ENCODE results near the gene YPEL5. TPM values are rescaled to one million over a fixed set of nuclear protein-coding genes. Genes with fewer than 3 reads are reported as not detected.

Gene YPEL5
- total RNA-seq, 1 experiment from 2014 or later = 27.1 TPM

DNA sequence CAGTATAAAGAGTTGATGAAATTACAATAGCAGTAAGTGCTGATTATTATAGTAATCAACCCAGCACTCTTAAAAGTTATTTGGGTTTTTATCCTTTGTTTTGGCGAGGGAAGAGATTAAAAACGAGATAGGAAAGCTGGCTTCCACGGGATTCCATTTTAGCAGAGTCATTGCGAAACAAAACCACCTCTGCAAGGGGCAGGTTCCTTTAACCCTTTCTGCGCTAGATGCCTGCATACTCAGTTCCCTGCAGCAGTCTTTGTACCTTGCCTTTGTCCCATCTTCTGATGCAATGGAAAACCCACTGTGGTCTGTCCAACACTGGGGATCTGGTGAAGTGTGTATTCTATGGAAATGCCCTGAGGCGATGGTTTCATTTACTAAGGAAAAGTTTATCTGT, 2.7 kb downstream of the YPEL5 start:
- H3K27ac ChIP-seq (ENCODE audit: low read depth, low read length) = no peak overlapping the region
- TF ChIP-seq CEBPB (IDR thresholded peaks at IDR 0.05; ENCODE audit: low read depth) (peak; percentile 78), SP1 (IDR thresholded peaks at IDR 0.05; ENCODE audit: low read depth) (no peak), SRF (IDR thresholded peaks at IDR 0.05; ENCODE audit: low read depth) (no peak), REST (IDR thresholded peaks at IDR 0.05; ENCODE audit: low read depth) (no peak), ZFX (IDR thresholded peaks at IDR 0.05) (no peak), FOSL1 (IDR thresholded peaks at IDR 0.05; ENCODE audit: low read depth) (no peak)
- no peaks in the 10 kb centered on the region for H3K9me2 ChIP-seq (ENCODE audit: insufficient read depth)
- POLR2A ChIA-PET = no interaction called here
- RAD21 ChIA-PET (ENCODE audit: low non-redundant PET in 1 of 2, low total read pairs in 2 of 2, uncharacterized antibody in 2 of 2, unreplicated experiment in 2 of 2) = no interaction called here
- no peaks in the 10 kb centered on the region for H3K9me3 ChIP-seq (ENCODE audit: control insufficient read depth in 1 of 2, insufficient read depth in 1 of 2, low read depth in 1 of 2, low read length in 2 of 2)
- no peak overlapping the region for H3K9ac ChIP-seq (ENCODE audit: low read length)
- intact Hi-C loops (cut with micrococcal nuclease) = no loop called here
- no peaks in the 10 kb centered on the region for H3K27me3 ChIP-seq (ENCODE audit: insufficient read depth, low read length)
- H2AFZ ChIP-seq (ENCODE audit: low read depth, low read length, poor library complexity, severe bottlenecking) = no peak overlapping the region
- no peaks in the 10 kb centered on the region for H4K20me1 ChIP-seq (ENCODE audit: insufficient read depth)
- no peaks in the 10 kb centered on the region for H3K79me2 ChIP-seq (ENCODE audit: insufficient read depth, low read length)
- CTCF ChIA-PET = interaction anchor here (2.1 to 3.3 kb wide), 3 partner anchors 15 to 562 kb away, joined by 6 to 25 read pairs (median 25); no protein-coding TSS in a partner anchor
- no peak overlapping the region for H3K4me3 ChIP-seq (replicated peaks in 1 of 2; ENCODE audit: low read depth in 1 of 2, low read length in 2 of 2)
- BruUV-seq (replicated peaks) = no TSS peak
- 0 out of 4 replicates have a peak, but pooled peaks cover 0 to 2% of the 10 kb centered on the region in 2 experiments for H3K36me3 ChIP-seq (ENCODE audit: control insufficient read depth in 1 of 2, insufficient read depth in 2 of 2, low read length in 2 of 2)
- peak overlapping the region; percentile 43 for H3K4me2 ChIP-seq (ENCODE audit: low read length)
- DNase-seq (ENCODE audit: low read depth, low spot score) (no peak), ATAC-seq (no peak)
- H3K4me1 ChIP-seq (ENCODE audit: control insufficient read depth in 1 of 2, insufficient read depth in 2 of 2, low read length in 2 of 2) = peaks cover 22 to 23% of the 10 kb centered on the region in 2 experiments

GRCh38 chr2:30149976-30150375, 3.2 kb downstream of the YPEL5 start:
- H3K4me2 ChIP-seq (ENCODE audit: low read length) = peak overlapping the region; percentile 43; the same call in 1 of the 2 replicates
- ChIA-PET CTCF (interaction anchor here (2.1 to 3.3 kb wide), 2 partner anchors 15 to 562 kb away, joined by 6 to 25 read pairs; no protein-coding TSS in a partner anchor), RAD21 (ENCODE audit: low non-redundant PET in 1 of 2, low total read pairs in 2 of 2, uncharacterized antibody in 2 of 2, unreplicated experiment in 2 of 2) (no interaction called here), POLR2A (no interaction called here)
- no peaks in the 10 kb centered on the region for H3K27me3 ChIP-seq (ENCODE audit: insufficient read depth, low read length)
- intact Hi-C loops (cut with micrococcal nuclease) = no loop called here
- DNase-seq (ENCODE audit: low read depth, low spot score) = no peak
- H3K9ac ChIP-seq (ENCODE audit: low read length) = no peak overlapping the region
- H2AFZ ChIP-seq (ENCODE audit: low read depth, low read length, poor library complexity, severe bottlenecking) = no peak overlapping the region
- ATAC-seq = no peak
- 0 out of 4 replicates have a peak, but pooled peaks cover 0 to 2% of the 10 kb centered on the region in 2 experiments for H3K36me3 ChIP-seq (ENCODE audit: control insufficient read depth in 1 of 2, insufficient read depth in 2 of 2, low read length in 2 of 2)
- H3K27ac ChIP-seq (ENCODE audit: low read depth, low read length) = no peak overlapping the region
- H3K4me3 ChIP-seq (replicated peaks in 1 of 2; ENCODE audit: low read depth in 1 of 2, low read length in 2 of 2) = no peak overlapping the region
- H4K20me1 ChIP-seq (ENCODE audit: insufficient read depth) = no peaks in the 10 kb centered on the region
- no peaks in the 10 kb centered on the region for H3K9me3 ChIP-seq (ENCODE audit: control insufficient read depth in 1 of 2, insufficient read depth in 1 of 2, low read depth in 1 of 2, low read length in 2 of 2)
- BruUV-seq (replicated peaks) = no TSS peak
- no peaks in the 10 kb centered on the region for H3K9me2 ChIP-seq (ENCODE audit: insufficient read depth)
- peaks cover 22 to 23% of the 10 kb centered on the region in 2 experiments for H3K4me1 ChIP-seq (ENCODE audit: control insufficient read depth in 1 of 2, insufficient read depth in 2 of 2, low read length in 2 of 2)
- no peaks in the 10 kb centered on the region for H3K79me2 ChIP-seq (ENCODE audit: insufficient read depth, low read length)
- no peak for TF ChIP-seq ZNF274 (IDR thresholded peaks at IDR 0.05; ENCODE audit: low read depth, low read length)
- TF ChIP-seq, protein P1, sequence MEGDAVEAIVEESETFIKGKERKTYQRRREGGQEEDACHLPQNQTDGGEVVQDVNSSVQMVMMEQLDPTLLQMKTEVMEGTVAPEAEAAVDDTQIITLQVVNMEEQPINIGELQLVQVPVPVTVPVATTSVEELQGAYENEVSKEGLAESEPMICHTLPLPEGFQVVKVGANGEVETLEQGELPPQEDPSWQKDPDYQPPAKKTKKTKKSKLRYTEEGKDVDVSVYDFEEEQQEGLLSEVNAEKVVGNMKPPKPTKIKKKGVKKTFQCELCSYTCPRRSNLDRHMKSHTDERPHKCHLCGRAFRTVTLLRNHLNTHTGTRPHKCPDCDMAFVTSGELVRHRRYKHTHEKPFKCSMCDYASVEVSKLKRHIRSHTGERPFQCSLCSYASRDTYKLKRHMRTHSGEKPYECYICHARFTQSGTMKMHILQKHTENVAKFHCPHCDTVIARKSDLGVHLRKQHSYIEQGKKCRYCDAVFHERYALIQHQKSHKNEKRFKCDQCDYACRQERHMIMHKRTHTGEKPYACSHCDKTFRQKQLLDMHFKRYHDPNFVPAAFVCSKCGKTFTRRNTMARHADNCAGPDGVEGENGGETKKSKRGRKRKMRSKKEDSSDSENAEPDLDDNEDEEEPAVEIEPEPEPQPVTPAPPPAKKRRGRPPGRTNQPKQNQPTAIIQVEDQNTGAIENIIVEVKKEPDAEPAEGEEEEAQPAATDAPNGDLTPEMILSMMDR (IDR thresholded peaks at IDR 0.05 in 2 of 3, conservative IDR thresholded peaks at IDR 0.05 in 1 of 3; ENCODE audit: borderline replicate concordance in 1 of 3, insufficient read depth in 1 of 3, low read depth in 2 of 3, low read length in 2 of 3) = no peak
- TF ChIP-seq CEBPB (IDR thresholded peaks at IDR 0.05; ENCODE audit: low read depth) = no peak
- TF ChIP-seq SRF (IDR thresholded peaks at IDR 0.05; ENCODE audit: low read depth) = no peak
- no peak for TF ChIP-seq REST (IDR thresholded peaks at IDR 0.05; ENCODE audit: low read depth)
- no peak for TF ChIP-seq POLR2AphosphoS5 (IDR thresholded peaks at IDR 0.05; ENCODE audit: low read depth, low read length)

Data from HCT116 (cell line).